ENCODE data around the gene LPIN2. TPM values are rescaled to one million over a fixed set of nuclear protein-coding genes. Genes with fewer than 3 reads are reported as not detected.

The LPIN2 gene
- total and polyA plus RNA-seq, 2 of the 13 experiments (the other 11 are each of a cell fraction or from before 2014, with no cell fraction given), result 46.0 to 119 TPM

DNA sequence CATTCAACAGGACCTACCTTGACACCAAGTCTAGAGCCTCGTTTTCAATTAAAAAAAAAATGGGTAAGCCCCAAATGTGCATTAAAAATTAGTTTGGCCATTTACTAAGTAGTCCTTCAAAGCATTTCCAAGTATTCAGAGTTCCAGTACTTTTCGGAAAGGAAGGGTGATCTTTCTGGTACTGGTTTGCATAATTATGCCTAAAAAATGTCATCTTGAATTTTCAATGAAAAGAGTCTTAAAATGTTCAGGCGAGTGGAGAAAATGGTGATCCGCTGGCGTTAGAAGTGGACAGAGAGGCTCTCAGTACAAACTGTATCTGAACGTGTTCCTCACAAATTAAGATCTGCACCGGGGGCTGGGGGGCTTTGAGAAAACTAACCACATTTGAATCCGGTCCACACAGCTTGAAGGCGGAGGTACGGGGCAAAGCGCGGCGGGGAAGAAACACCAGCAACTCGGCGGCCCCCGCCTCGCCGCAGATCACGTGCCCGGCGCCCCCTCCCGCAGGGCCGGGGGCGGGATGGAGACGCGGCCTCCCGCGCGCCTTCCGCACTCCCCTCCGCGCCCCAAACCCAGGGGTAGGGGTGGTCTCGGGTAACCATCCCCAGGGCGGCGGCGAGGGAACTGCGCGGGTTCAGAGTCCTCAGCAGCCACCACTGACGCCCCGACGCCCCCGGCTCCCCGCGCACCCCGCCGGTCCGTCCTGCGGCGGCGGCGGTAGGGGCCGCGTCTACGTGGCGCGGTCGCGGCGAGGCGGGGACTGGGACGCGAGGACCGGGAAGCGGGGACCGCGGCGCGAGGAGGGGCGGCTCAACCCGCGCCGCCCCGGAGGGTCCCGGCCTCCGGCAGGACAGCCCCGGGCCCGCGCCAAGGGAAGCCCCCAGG is 564 bp downstream of the LPIN2 start (continued):
- TF ChIP-seq, protein P1, sequence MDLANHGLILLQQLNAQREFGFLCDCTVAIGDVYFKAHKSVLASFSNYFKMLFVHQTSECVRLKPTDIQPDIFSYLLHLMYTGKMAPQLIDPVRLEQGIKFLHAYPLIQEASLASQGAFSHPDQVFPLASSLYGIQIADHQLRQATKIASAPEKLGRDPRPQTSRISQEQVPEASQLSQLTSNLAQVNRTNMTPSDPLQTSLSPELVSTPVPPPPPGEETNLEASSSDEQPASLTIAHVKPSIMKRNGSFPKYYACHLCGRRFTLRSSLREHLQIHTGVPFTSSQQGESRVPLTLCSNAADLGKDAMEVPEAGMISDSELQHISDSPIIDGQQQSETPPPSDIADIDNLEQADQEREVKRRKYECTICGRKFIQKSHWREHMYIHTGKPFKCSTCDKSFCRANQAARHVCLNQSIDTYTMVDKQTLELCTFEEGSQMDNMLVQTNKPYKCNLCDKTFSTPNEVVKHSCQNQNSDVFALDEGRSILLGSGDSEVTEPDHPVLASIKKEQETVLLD (CRISPR knock-in tag; IDR thresholded peaks at IDR 0.05; ENCODE audit: low read depth), result 0 out of 2 replicates have a peak, but pooled peaks have one; percentile 58
- TF ChIP-seq, protein P2, sequence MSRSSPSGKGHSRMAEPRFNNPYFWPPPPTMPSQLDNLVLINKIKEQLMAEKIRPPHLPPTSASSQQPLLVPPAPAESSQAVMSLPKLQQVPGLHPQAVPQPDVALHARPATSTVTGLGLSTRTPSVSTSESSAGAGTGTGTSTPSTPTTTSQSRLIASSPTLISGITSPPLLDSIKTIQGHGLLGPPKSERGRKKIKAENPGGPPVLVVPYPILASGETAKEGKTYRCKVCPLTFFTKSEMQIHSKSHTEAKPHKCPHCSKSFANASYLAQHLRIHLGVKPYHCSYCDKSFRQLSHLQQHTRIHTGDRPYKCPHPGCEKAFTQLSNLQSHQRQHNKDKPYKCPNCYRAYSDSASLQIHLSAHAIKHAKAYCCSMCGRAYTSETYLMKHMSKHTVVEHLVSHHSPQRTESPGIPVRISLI (CRISPR knock-in tag; IDR thresholded peaks at IDR 0.05; ENCODE audit: borderline replicate concordance), result no peak
- TF ChIP-seq ZNF792 (CRISPR knock-in tag; IDR thresholded peaks at IDR 0.05) (no peak), KLF11 (CRISPR knock-in tag; IDR thresholded peaks at IDR 0.05) (no peak), NFE2L1 (CRISPR knock-in tag; IDR thresholded peaks at IDR 0.05; ENCODE audit: borderline replicate concordance) (no peak), HHEX (CRISPR knock-in tag; IDR thresholded peaks at IDR 0.05) (no peak), HOXA5 (CRISPR knock-in tag; IDR thresholded peaks at IDR 0.05) (no peak), NR1H2 (CRISPR knock-in tag; IDR thresholded peaks at IDR 0.05; ENCODE audit: borderline replicate concordance, low read depth) (peak; percentile 60; the same call in 1 of the 2 replicates), SOX13 (IDR thresholded peaks at IDR 0.05) (no peak), SOX13 (CRISPR knock-in tag; conservative IDR thresholded peaks at IDR 0.05 in 1 of 2, IDR thresholded peaks at IDR 0.05 in 1 of 2) (peak in 1 of 2 experiments; percentile 23; a peak in 1 of 4 replicates), ZNF674 (CRISPR knock-in tag; IDR thresholded peaks at IDR 0.05; ENCODE audit: low read depth) (0 out of 2 replicates have a peak, but pooled peaks have one; percentile 67), ZNF776 (CRISPR knock-in tag; IDR thresholded peaks at IDR 0.05) (no peak), ZSCAN9 (CRISPR knock-in tag; IDR thresholded peaks at IDR 0.05; ENCODE audit: borderline replicate concordance) (no peak), ZSCAN30 (CRISPR knock-in tag; IDR thresholded peaks at IDR 0.05) (no peak), ZFX (CRISPR knock-in tag; IDR thresholded peaks at IDR 0.05; ENCODE audit: low read depth) (peak; percentile 38; the same call in 1 of the 2 replicates)
- TF ChIP-seq, protein P3, sequence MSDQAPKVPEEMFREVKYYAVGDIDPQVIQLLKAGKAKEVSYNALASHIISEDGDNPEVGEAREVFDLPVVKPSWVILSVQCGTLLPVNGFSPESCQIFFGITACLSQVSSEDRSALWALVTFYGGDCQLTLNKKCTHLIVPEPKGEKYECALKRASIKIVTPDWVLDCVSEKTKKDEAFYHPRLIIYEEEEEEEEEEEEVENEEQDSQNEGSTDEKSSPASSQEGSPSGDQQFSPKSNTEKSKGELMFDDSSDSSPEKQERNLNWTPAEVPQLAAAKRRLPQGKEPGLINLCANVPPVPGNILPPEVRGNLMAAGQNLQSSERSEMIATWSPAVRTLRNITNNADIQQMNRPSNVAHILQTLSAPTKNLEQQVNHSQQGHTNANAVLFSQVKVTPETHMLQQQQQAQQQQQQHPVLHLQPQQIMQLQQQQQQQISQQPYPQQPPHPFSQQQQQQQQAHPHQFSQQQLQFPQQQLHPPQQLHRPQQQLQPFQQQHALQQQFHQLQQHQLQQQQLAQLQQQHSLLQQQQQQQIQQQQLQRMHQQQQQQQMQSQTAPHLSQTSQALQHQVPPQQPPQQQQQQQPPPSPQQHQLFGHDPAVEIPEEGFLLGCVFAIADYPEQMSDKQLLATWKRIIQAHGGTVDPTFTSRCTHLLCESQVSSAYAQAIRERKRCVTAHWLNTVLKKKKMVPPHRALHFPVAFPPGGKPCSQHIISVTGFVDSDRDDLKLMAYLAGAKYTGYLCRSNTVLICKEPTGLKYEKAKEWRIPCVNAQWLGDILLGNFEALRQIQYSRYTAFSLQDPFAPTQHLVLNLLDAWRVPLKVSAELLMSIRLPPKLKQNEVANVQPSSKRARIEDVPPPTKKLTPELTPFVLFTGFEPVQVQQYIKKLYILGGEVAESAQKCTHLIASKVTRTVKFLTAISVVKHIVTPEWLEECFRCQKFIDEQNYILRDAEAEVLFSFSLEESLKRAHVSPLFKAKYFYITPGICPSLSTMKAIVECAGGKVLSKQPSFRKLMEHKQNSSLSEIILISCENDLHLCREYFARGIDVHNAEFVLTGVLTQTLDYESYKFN (CRISPR knock-in tag; conservative IDR thresholded peaks at IDR 0.05), result 0 out of 2 replicates have a peak, but pooled peaks have one; percentile 5
- TF ChIP-seq, protein P4, sequence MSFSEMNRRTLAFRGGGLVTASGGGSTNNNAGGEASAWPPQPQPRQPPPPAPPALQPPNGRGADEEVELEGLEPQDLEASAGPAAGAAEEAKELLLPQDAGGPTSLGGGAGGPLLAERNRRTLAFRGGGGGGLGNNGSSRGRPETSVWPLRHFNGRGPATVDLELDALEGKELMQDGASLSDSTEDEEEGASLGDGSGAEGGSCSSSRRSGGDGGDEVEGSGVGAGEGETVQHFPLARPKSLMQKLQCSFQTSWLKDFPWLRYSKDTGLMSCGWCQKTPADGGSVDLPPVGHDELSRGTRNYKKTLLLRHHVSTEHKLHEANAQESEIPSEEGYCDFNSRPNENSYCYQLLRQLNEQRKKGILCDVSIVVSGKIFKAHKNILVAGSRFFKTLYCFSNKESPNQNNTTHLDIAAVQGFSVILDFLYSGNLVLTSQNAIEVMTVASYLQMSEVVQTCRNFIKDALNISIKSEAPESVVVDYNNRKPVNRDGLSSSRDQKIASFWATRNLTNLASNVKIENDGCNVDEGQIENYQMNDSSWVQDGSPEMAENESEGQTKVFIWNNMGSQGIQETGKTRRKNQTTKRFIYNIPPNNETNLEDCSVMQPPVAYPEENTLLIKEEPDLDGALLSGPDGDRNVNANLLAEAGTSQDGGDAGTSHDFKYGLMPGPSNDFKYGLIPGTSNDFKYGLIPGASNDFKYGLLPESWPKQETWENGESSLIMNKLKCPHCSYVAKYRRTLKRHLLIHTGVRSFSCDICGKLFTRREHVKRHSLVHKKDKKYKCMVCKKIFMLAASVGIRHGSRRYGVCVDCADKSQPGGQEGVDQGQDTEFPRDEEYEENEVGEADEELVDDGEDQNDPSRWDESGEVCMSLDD (CRISPR knock-in tag; IDR thresholded peaks at IDR 0.05; ENCODE audit: borderline replicate concordance), result no peak
- TF ChIP-seq, protein P5, sequence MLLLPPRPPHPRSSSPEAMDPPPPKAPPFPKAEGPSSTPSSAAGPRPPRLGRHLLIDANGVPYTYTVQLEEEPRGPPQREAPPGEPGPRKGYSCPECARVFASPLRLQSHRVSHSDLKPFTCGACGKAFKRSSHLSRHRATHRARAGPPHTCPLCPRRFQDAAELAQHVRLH (CRISPR knock-in tag; IDR thresholded peaks at IDR 0.05; ENCODE audit: borderline replicate concordance, low read depth), result no peak

Data from HepG2 (cell line).